Sigmoid colon (tissue), 7 donors: Measurements from ENCODE around the gene RNF166. TPM values are rescaled to one million over a fixed set of nuclear protein-coding genes. Genes with fewer than 3 reads are reported as not detected.

ENCODE experiments used
- DNase-seq: peaks from one replicate; pipeline ENCODE4 v3.0.0-alpha.2; 2019
- H3K27ac ChIP-seq, 4 donors: fragments of 200-600 bp; sonication (generic); one replicate each; pipeline ENCODE4 v1.5.1; 2016 to 2019; ENCODE audit warnings: mild to moderate bottlenecking in 1 of 4
- H3K27me3 ChIP-seq, 3 donors: fragments of 200-600 bp; sonication (generic); one replicate each; pipeline ENCODE4 v1.5.1; 2019; ENCODE audit warnings: mild to moderate bottlenecking in 1 of 3
- H3K36me3 ChIP-seq, 4 donors: fragments of 200-600 bp; sonication (generic); one replicate each; pipeline ENCODE4 v1.5.1; 2016 to 2019
- H3K4me1 ChIP-seq, 4 donors: fragments of 200-600 bp; sonication (generic); one replicate each; pipeline ENCODE4 v1.5.1; 2017 to 2019
- H3K4me3 ChIP-seq, 4 donors: fragments of 200-600 bp; sonication (generic); one replicate each; pipeline ENCODE4 v1.5.1; 2017 to 2019; ENCODE audit warnings: mild to moderate bottlenecking in 2 of 4, moderate library complexity in 1 of 4
- H3K9me3 ChIP-seq, 4 donors: fragments of 200-600 bp in 3 of 4; sonication (generic) in 3 of 4; one replicate each; pipeline versions ENCODE4 v1.5.1 to v1.6.1; 2013 to 2019
- EP300 ChIP-seq, 4 donors: sonication (generic); formaldehyde crosslinking; IDR thresholded peaks; one replicate each; pipeline ENCODE4 v1.6.1; 2017; ENCODE audit warnings: antibody characterized with exemption in 4 of 4
- POLR2A ChIP-seq, 2 donors: fragments of 450-650 bp; IDR thresholded peaks; one replicate each; pipeline ENCODE4 v1.6.1; 2016; ENCODE audit warnings: antibody characterized with exemption in 2 of 2, mild to moderate bottlenecking in 2 of 2, moderate library complexity in 2 of 2
- POLR2AphosphoS5 ChIP-seq, 4 donors: sonication (generic); formaldehyde crosslinking; IDR thresholded peaks; one replicate each; pipeline ENCODE4 v1.6.1; 2017; ENCODE audit warnings: antibody characterized with exemption in 4 of 4
- WGBS, 2 donors: extraction: QIAGEN DNeasy Blood & Tissue Kit; methylation state at CpG; one replicate each; pipeline ENCODE4 v1.1.7; 2013; 5-methylcytosine and 5-hydroxymethylcytosine counted together
- intact Hi-C: fragments of 100-400 bp; cut with DNase I; formaldehyde crosslinking; loops from one replicate; pipeline ENCODE4 v1.15.1; 2023
- polyA plus RNA-seq, 3 donors: library from polyadenylated mRNA; stranded (reverse); fragments of 200-250 nt; gene quantifications; one replicate each; pipeline ENCODE4 v1.2.3, GENCODE V29; 2013
- total RNA-seq, 4 donors: library from RNA; depleted of rRNA; stranded (reverse); fragments of >200 nt; gene quantifications; one replicate each; pipeline ENCODE4 v1.1.0, GENCODE V29; 2016
- TF ChIP-seq, protein P1 (sequence below), 4 experiments: fragments of 450-650 bp in 3 of 4; fragments of 200-600 bp in 1 of 4; IDR thresholded peaks; one replicate each; pipeline ENCODE4 v1.5.1; 2016 to 2019; ENCODE audit warnings: antibody characterized with exemption in 4 of 4, mild to moderate bottlenecking in 3 of 4, moderate library complexity in 2 of 4
- donor health status: healthy with polysubstance abuse.
- donor health status: Bipolar disorder and iron deficiency.
- donor health status: healthy.

The RNF166 gene
- total and polyA plus RNA-seq, 7 donors: 5.4 to 34.8 (median 16.9) TPM

DNA sequence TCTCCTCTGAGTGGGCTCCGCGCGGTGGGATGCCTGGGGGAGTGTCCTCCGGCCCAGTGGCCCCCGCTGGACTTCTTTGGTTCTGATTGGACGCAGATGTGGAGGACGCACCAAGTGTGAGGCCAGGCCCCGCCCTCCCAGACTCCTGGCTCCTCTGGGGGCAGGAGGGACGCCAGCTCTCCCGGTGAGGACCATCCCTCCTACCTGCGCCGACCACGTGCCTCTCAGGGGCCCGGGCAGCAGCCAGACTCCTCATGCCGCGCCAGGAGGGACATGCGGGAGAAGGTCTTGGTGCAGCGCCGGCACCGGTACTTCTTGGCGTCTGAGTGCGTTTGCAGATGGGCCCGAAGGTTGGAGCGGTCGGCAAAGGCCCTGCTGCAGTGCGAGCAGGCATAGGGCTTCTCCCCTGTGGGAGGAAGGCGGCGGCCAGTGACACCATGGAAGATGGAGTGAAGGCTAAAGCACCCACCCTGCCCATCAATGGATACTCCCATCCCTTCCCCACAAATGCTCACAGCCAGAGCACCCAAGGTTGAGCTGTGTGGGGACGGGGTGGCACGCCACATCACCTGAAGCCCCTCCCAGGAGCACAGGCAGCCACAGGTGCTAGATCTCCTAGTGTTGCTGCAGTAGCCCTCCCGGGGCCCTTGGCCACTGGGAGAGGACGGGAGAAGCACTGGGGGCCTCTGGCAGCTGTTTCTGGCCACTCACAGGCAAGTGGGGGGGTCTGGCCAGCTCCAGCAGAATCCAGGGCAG is 27.8 kb downstream of the RNF166 start:
- 58 to 82% methylated on average over 32 of the region's 32 CpGs for WGBS, 2 donors
- Histone ChIP-seq H3K4me1 (peaks cover 0 to 6% (median 0%) of the 10 kb centered on the region in 4 donors), H3K4me3 (no peak overlapping the region), H3K36me3 (peaks cover 0 to 9% (median 0%) of the 10 kb centered on the region in 4 donors), H3K9me3 (no peaks in the 10 kb centered on the region), H3K27ac (no peak overlapping the region), H3K27me3 (peaks cover 18 to 58% (median 32%) of the 10 kb centered on the region in 3 donors)
- no peak for DNase-seq
- no peak for TF ChIP-seq POLR2A (IDR thresholded peaks at IDR 0.05)
- no peak for TF ChIP-seq EP300 (IDR thresholded peaks at IDR 0.05)
- no peak for TF ChIP-seq POLR2AphosphoS5 (IDR thresholded peaks at IDR 0.05)
- TF ChIP-seq, protein P1, sequence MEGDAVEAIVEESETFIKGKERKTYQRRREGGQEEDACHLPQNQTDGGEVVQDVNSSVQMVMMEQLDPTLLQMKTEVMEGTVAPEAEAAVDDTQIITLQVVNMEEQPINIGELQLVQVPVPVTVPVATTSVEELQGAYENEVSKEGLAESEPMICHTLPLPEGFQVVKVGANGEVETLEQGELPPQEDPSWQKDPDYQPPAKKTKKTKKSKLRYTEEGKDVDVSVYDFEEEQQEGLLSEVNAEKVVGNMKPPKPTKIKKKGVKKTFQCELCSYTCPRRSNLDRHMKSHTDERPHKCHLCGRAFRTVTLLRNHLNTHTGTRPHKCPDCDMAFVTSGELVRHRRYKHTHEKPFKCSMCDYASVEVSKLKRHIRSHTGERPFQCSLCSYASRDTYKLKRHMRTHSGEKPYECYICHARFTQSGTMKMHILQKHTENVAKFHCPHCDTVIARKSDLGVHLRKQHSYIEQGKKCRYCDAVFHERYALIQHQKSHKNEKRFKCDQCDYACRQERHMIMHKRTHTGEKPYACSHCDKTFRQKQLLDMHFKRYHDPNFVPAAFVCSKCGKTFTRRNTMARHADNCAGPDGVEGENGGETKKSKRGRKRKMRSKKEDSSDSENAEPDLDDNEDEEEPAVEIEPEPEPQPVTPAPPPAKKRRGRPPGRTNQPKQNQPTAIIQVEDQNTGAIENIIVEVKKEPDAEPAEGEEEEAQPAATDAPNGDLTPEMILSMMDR (IDR thresholded peaks at IDR 0.05): no peak
- intact Hi-C loops: no loop called here

DNA sequence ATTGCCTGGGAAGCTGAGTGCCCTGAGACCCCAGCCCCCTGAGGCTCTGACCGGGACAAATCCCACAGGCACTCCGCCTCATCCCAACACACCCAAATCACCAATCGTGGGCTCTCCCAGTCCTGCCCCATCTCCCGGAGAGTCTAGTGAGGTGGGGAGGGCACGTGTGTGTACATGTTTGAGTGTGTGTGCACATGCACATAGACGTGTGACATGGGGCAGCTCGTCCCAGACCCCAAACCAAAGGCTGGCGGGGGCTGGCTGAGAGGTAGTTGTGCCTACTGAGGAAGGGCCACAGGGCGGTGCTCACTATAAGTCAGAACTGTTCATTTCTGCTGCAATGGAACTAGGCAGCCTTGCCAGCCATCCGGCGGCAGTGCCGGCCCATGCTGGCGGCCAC is 28.5 kb downstream of the RNF166 start:
- DNase-seq: no peak
- WGBS, 2 donors: 78 to 83% methylated on average over 13 of the region's 13 CpGs
- intact Hi-C loops: no loop called here

DNA sequence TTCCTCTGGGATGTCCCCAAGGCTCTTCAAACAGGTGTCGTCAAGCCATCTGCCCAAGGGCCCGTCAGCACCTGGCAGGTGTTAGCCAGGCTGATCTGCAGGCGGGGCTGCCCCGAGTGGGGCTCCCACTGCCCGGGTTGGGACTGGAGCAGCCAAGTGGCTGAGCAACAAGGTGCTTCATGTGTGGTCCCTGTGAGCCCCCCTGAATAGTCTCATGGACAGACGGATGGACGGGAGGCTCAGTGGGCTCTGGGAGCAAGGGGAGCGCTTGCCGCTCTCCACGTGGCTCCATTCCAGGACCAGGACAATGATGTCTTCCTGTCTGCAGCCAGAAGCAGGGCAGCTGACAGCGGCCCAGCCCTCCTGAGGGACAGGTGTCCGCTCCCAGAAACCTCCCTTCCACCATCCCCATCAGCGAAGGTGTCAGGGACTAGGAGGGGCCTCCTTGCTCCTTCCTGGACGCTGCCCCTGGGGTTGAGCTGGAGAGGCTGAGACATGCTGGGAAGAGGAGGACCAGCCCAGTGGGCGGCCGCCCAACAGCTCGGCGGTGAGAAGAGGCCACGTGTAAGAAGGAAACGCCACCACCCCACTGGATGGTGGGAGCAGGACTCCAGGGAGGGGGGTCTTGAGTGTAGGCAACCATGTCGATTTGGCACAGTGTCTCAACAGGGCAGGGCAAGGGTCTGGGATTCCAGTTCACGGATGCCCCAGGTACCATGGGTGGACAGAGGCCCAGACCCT is 29.5 kb downstream of the RNF166 start:
- DNase-seq: no peak
- peaks cover 0 to 6% (median 0%) of the 10 kb centered on the region in 4 donors for H3K4me1 ChIP-seq
- H3K4me3 ChIP-seq: no peak overlapping the region
- peaks cover 0 to 9% (median 0%) of the 10 kb centered on the region in 4 donors for H3K36me3 ChIP-seq
- no peak overlapping the region for H3K27ac ChIP-seq
- peaks cover 14 to 44% (median 26%) of the 10 kb centered on the region in 3 donors for H3K27me3 ChIP-seq
- 82 to 88% methylated on average over 22 of the region's 22 CpGs for WGBS, 2 donors
- H3K9me3 ChIP-seq: no peaks in the 10 kb centered on the region
- intact Hi-C loops: no loop called here
- TF ChIP-seq EP300 (IDR thresholded peaks at IDR 0.05) (no peak), POLR2A (IDR thresholded peaks at IDR 0.05) (no peak), POLR2AphosphoS5 (IDR thresholded peaks at IDR 0.05) (no peak)
- TF ChIP-seq, protein P1 (IDR thresholded peaks at IDR 0.05): no peak

More for the DNA sequence above, 28.5 kb downstream of the RNF166 start:
- Histone ChIP-seq H3K27me3 (peaks cover 14 to 51% (median 32%) of the 10 kb centered on the region in 3 donors), H3K4me3 (no peak overlapping the region), H3K4me1 (peaks cover 0 to 6% (median 0%) of the 10 kb centered on the region in 4 donors), H3K36me3 (peaks cover 0 to 9% (median 0%) of the 10 kb centered on the region in 4 donors), H3K27ac (no peak overlapping the region), H3K9me3 (no peaks in the 10 kb centered on the region)
- TF ChIP-seq POLR2AphosphoS5 (IDR thresholded peaks at IDR 0.05): no peak
- TF ChIP-seq, protein P1 (IDR thresholded peaks at IDR 0.05): no peak
- TF ChIP-seq EP300 (IDR thresholded peaks at IDR 0.05): no peak
- no peak for TF ChIP-seq POLR2A (IDR thresholded peaks at IDR 0.05)

GRCh38 chr16:88673716-88674379 is 32.4 kb downstream of the RNF166 start:
- Histone ChIP-seq H3K27me3 (peaks cover 11 to 18% (median 13%) of the 10 kb centered on the region in 3 donors), H3K4me1 (peaks cover 0 to 6% (median 0%) of the 10 kb centered on the region in 4 donors), H3K4me3 (no peak overlapping the region), H3K9me3 (no peaks in the 10 kb centered on the region), H3K36me3 (peaks cover 0 to 9% (median 0%) of the 10 kb centered on the region in 4 donors), H3K27ac (no peak overlapping the region)
- no peak for TF ChIP-seq POLR2AphosphoS5 (IDR thresholded peaks at IDR 0.05)
- TF ChIP-seq, protein P1 (IDR thresholded peaks at IDR 0.05): no peak
- WGBS, 2 donors: 93% methylated on average over 19 of the region's 19 CpGs
- DNase-seq: no peak
- intact Hi-C loops: no loop called here
